GM23338 (cell line): ENCODE results near the gene RNF220. TPM values are rescaled to one million over a fixed set of nuclear protein-coding genes. Genes with fewer than 3 reads are reported as not detected.

Experiments
- ATAC-seq: fragments of 200-7000 bp; cut with Tn5 transposase; 3 replicates; pipeline ENCODE4 v1.9.1; 2020
- DNase-seq: peaks from one replicate; pipeline ENCODE4 v3.0.0-alpha.2; 2015; ENCODE audit warnings: low spot score
- H2AFZ ChIP-seq: fragments of 200-600 bp; sonication (generic); 2 replicates; pipeline ENCODE4 v1.8.0; 2016; ENCODE audit warnings: antibody characterized with exemption, mild to moderate bottlenecking, moderate library complexity
- H3F3A ChIP-seq: fragments of 200-600 bp; sonication (generic); replicated peaks from 2 replicates; pipeline ENCODE4 v1.8.0; 2017; ENCODE audit warnings: antibody characterized with exemption, mixed run types, low read depth
- H3K27ac ChIP-seq: fragments of 200-600 bp; sonication (generic); 2 replicates; pipeline ENCODE4 v1.6.1; 2016; ENCODE audit warnings: low read depth
- H3K27me3 ChIP-seq: fragments of 200-600 bp; sonication (generic); 2 replicates; pipeline ENCODE4 v1.8.0; 2016; ENCODE audit warnings: mild to moderate bottlenecking, mixed run types, moderate library complexity; ENCODE audit not compliant: insufficient read depth
- H3K36me3 ChIP-seq: fragments of 200-600 bp; sonication (generic); 2 replicates; pipeline ENCODE4 v1.8.0; 2016; ENCODE audit warnings: mild to moderate bottlenecking; ENCODE audit not compliant: insufficient read depth
- H3K4me1 ChIP-seq: fragments of 200-600 bp; sonication (generic); 2 replicates; pipeline ENCODE4 v1.8.0; 2016; ENCODE audit warnings: mild to moderate bottlenecking, moderate library complexity; ENCODE audit not compliant: insufficient read depth
- H3K4me2 ChIP-seq: fragments of 200-600 bp; sonication (generic); 2 replicates; pipeline ENCODE4 v1.7.1; 2017; ENCODE audit warnings: mixed run types
- H3K4me3 ChIP-seq: fragments of 200-600 bp; sonication (generic); 2 replicates; pipeline ENCODE4 v1.6.1; 2016; ENCODE audit warnings: mixed run types
- H3K79me2 ChIP-seq: fragments of 200-600 bp; sonication (generic); replicated peaks from 2 replicates; pipeline ENCODE4 v1.8.0; 2017; ENCODE audit warnings: mild to moderate bottlenecking; ENCODE audit not compliant: insufficient read depth
- H3K9me2 ChIP-seq: fragments of 200-600 bp; sonication (generic); 2 replicates; pipeline ENCODE4 v1.8.0; 2017; ENCODE audit not compliant: insufficient read depth
- H4K20me1 ChIP-seq: fragments of 200-600 bp; sonication (generic); replicated peaks from 2 replicates; pipeline ENCODE4 v1.8.0; 2017; ENCODE audit warnings: mild to moderate bottlenecking; ENCODE audit not compliant: insufficient read depth
- H3K27ac Mint-ChIP-seq: 2 replicates; pipeline ENCODE4 v1.8.0; 2020; ENCODE audit warnings: inconsistent platforms, mild to moderate bottlenecking, moderate library complexity, mixed read lengths
- H3K27me3 Mint-ChIP-seq: 3 replicates; pipeline ENCODE4 v1.8.0; 2022; ENCODE audit warnings: low read depth, mild to moderate bottlenecking, moderate library complexity, mixed read lengths, inconsistent platforms; ENCODE audit not compliant: insufficient read depth, poor library complexity
- H3K36me3 Mint-ChIP-seq: 3 replicates; pipeline ENCODE4 v1.8.0; 2021; ENCODE audit warnings: low read depth, mild to moderate bottlenecking, inconsistent platforms, moderate library complexity, mixed read lengths
- H3K4me1 Mint-ChIP-seq: 3 replicates; pipeline ENCODE4 v1.8.0; 2020; ENCODE audit warnings: mild to moderate bottlenecking, inconsistent platforms, mixed read lengths
- H3K4me3 Mint-ChIP-seq: 3 replicates; pipeline ENCODE4 v1.8.0; 2021; ENCODE audit warnings: moderate library complexity, mild to moderate bottlenecking, inconsistent platforms, mixed read lengths
- H3K9me3 Mint-ChIP-seq: 3 replicates; pipeline ENCODE4 v1.8.0; 2020; ENCODE audit warnings: moderate library complexity, mild to moderate bottlenecking, inconsistent platforms, mixed read lengths
- CREB1 ChIP-seq: fragments of 250-450 bp; sonication (Bioruptor Pico); IDR thresholded peaks from 2 replicates; pipeline ENCODE4 v1.5.0; 2020; ENCODE audit warnings: low read depth, mild to moderate bottlenecking, moderate library complexity
- EZH2 ChIP-seq: fragments of 200-600 bp; sonication (generic); IDR thresholded peaks from one replicate; pipeline ENCODE4 v1.8.0; 2017; ENCODE audit warnings: antibody characterized with exemption, mild to moderate bottlenecking, low read depth; ENCODE audit not compliant: unreplicated experiment
- EZH2phosphoT487 ChIP-seq: fragments of 200-600 bp; sonication (generic); IDR thresholded peaks from one replicate; pipeline ENCODE4 v1.8.1; 2018; ENCODE audit warnings: antibody characterized with exemption; ENCODE audit not compliant: unreplicated experiment
- JUNB ChIP-seq: IDR thresholded peaks from one replicate; pipeline ENCODE4 v1.6.1; 2016; ENCODE audit warnings: antibody characterized with exemption; ENCODE audit not compliant: unreplicated experiment
- NANOG ChIP-seq: IDR thresholded peaks from 2 replicates; pipeline ENCODE4 v1.6.1; 2016; ENCODE audit warnings: antibody characterized with exemption, borderline replicate concordance
- POLR2AphosphoS5 ChIP-seq: IDR thresholded peaks from 2 replicates; pipeline ENCODE4 v1.6.1; 2016; ENCODE audit warnings: antibody characterized with exemption, low read depth
- STAT1 ChIP-seq: IDR thresholded peaks from one replicate; pipeline ENCODE4 v1.6.1; 2016; ENCODE audit warnings: antibody characterized with exemption; ENCODE audit not compliant: unreplicated experiment
- ZNF114 ChIP-seq: fragments of 250-450 bp; sonication (Bioruptor Pico); IDR thresholded peaks from 2 replicates; pipeline ENCODE4 v1.5.0; 2020; ENCODE audit warnings: mild to moderate bottlenecking, moderate library complexity
- polyA plus RNA-seq: library from polyadenylated mRNA; unstranded; fragments of >200 nt; fragmentation: Nextera tagmentation; extraction: Ambion mirVana; gene quantifications from 2 replicates; pipeline ENCODE4 v1.2.1, GENCODE V29; 2016
- total RNA-seq: library from RNA; depleted of rRNA; stranded (reverse); fragments of >200 nt; shearing (Covaris generic); gene quantifications from 2 replicates; pipeline ENCODE4 v1.2.3, GENCODE V29; 2014
- TF ChIP-seq, protein P1 (sequence below): fragments of 250-450 bp; sonication (Bioruptor Pico); IDR thresholded peaks from 2 replicates; pipeline ENCODE4 v1.5.0; 2020; ENCODE audit warnings: mild to moderate bottlenecking, moderate library complexity
- TF ChIP-seq, protein P2 (sequence below), 2 experiments: fragments of 200-600 bp in 1 of 2; sonication (generic) in 1 of 2; conservative IDR thresholded peaks; 2 replicates each; pipeline versions ENCODE4 v1.5.1 to v1.6.1; 2016 to 2017; ENCODE audit warnings: antibody characterized with exemption in 2 of 2, low read depth in 2 of 2, mild to moderate bottlenecking in 2 of 2, moderate library complexity in 1 of 2
- TF ChIP-seq, protein P3 (sequence below): IDR thresholded peaks from 2 replicates; pipeline ENCODE4 v1.6.1; 2016; ENCODE audit warnings: antibody characterized with exemption

RNF220 gene
- total and polyA plus RNA-seq, 2 experiments from 2014 or later = 72.8 to 168 TPM

DNA sequence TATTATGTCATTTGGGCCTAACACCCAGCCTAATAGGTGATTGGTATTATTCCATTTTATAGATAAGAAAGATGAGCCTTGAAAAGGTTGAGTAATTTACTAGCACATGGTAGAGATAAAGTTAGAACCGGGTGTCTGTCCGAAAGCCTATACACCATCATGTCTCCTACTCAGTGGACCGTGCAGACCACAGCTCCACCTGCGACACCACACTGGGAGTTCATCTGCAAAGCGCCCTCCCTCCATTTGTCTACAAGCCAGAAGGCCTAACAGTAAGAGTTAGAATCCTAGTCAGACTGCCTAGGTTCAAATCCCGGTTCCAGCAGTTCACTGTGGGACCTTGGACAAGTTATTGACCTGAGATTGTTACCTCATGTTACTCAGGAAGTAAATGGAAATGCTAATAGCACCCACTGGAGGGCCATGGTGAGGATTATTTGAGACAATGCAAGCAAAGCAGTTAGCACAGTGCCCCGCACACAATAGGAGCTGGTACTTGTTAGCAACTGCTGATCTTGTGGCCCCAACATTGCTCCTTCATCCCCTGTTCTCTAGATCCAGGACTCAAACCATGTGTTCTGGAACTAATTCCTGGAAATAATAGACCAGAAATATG, 289.9 kb downstream of the RNF220 start:
- Histone ChIP-seq H4K20me1 (no peaks in the 10 kb centered on the region), H3K27ac (no peak overlapping the region), H3F3A (no peaks in the 10 kb centered on the region), H3K79me2 (no peaks in the 10 kb centered on the region), H2AFZ (no peak overlapping the region), H3K4me2 (no peak overlapping the region), H3K9me2 (no peaks in the 10 kb centered on the region), H3K36me3 (no peaks in the 10 kb centered on the region), H3K4me3 (no peak overlapping the region), H3K4me1 (no peaks in the 10 kb centered on the region), H3K27me3 (no peaks in the 10 kb centered on the region)
- Mint-ChIP-seq H3K9me3 (no peaks in the 10 kb centered on the region), H3K4me3 (no peak overlapping the region), H3K4me1 (no peaks in the 10 kb centered on the region; the same call in 2 of the 3 replicates), H3K36me3 (no peaks in the 10 kb centered on the region), H3K27ac (no peak overlapping the region), H3K27me3 (peaks cover 4% of the 10 kb centered on the region)
- TF ChIP-seq, protein P1, sequence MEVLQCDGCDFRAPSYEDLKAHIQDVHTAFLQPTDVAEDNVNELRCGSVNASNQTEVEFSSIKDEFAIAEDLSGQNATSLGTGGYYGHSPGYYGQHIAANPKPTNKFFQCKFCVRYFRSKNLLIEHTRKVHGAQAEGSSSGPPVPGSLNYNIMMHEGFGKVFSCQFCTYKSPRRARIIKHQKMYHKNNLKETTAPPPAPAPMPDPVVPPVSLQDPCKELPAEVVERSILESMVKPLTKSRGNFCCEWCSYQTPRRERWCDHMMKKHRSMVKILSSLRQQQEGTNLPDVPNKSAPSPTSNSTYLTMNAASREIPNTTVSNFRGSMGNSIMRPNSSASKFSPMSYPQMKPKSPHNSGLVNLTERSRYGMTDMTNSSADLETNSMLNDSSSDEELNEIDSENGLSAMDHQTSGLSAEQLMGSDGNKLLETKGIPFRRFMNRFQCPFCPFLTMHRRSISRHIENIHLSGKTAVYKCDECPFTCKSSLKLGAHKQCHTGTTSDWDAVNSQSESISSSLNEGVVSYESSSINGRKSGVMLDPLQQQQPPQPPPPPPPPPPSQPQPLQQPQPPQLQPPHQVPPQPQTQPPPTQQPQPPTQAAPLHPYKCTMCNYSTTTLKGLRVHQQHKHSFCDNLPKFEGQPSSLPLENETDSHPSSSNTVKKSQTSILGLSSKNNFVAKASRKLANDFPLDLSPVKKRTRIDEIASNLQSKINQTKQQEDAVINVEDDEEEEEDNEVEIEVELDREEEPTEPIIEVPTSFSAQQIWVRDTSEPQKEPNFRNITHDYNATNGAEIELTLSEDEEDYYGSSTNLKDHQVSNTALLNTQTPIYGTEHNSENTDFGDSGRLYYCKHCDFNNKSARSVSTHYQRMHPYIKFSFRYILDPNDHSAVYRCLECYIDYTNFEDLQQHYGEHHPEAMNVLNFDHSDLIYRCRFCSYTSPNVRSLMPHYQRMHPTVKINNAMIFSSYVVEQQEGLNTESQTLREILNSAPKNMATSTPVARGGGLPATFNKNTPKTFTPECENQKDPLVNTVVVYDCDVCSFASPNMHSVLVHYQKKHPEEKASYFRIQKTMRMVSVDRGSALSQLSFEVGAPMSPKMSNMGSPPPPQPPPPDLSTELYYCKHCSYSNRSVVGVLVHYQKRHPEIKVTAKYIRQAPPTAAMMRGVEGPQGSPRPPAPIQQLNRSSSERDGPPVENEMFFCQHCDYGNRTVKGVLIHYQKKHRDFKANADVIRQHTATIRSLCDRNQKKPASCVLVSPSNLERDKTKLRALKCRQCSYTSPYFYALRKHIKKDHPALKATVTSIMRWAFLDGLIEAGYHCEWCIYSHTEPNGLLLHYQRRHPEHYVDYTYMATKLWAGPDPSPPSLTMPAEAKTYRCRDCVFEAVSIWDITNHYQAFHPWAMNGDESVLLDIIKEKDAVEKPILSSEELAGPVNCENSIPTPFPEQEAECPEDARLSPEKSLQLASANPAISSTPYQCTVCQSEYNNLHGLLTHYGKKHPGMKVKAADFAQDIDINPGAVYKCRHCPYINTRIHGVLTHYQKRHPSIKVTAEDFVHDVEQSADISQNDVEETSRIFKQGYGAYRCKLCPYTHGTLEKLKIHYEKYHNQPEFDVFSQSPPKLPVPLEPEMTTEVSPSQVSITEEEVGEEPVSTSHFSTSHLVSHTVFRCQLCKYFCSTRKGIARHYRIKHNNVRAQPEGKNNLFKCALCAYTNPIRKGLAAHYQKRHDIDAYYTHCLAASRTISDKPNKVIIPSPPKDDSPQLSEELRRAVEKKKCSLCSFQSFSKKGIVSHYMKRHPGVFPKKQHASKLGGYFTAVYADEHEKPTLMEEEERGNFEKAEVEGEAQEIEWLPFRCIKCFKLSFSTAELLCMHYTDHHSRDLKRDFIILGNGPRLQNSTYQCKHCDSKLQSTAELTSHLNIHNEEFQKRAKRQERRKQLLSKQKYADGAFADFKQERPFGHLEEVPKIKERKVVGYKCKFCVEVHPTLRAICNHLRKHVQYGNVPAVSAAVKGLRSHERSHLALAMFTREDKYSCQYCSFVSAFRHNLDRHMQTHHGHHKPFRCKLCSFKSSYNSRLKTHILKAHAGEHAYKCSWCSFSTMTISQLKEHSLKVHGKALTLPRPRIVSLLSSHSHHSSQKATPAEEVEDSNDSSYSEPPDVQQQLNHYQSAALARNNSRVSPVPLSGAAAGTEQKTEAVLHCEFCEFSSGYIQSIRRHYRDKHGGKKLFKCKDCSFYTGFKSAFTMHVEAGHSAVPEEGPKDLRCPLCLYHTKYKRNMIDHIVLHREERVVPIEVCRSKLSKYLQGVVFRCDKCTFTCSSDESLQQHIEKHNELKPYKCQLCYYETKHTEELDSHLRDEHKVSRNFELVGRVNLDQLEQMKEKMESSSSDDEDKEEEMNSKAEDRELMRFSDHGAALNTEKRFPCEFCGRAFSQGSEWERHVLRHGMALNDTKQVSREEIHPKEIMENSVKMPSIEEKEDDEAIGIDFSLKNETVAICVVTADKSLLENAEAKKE (CRISPR knock-in tag) = no peak
- TF ChIP-seq CREB1 (CRISPR knock-in tag) = no peak
- no peak for TF ChIP-seq EZH2
- TF ChIP-seq, protein P2, sequence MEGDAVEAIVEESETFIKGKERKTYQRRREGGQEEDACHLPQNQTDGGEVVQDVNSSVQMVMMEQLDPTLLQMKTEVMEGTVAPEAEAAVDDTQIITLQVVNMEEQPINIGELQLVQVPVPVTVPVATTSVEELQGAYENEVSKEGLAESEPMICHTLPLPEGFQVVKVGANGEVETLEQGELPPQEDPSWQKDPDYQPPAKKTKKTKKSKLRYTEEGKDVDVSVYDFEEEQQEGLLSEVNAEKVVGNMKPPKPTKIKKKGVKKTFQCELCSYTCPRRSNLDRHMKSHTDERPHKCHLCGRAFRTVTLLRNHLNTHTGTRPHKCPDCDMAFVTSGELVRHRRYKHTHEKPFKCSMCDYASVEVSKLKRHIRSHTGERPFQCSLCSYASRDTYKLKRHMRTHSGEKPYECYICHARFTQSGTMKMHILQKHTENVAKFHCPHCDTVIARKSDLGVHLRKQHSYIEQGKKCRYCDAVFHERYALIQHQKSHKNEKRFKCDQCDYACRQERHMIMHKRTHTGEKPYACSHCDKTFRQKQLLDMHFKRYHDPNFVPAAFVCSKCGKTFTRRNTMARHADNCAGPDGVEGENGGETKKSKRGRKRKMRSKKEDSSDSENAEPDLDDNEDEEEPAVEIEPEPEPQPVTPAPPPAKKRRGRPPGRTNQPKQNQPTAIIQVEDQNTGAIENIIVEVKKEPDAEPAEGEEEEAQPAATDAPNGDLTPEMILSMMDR (conservative IDR thresholded peaks at IDR 0.05; ENCODE audit: low read depth in 2 of 2) = no peak
- no peak for TF ChIP-seq POLR2AphosphoS5
- no peak for TF ChIP-seq STAT1
- TF ChIP-seq NANOG = no peak
- TF ChIP-seq JUNB = no peak
- no peak for TF ChIP-seq EZH2phosphoT487
- TF ChIP-seq, protein P3, sequence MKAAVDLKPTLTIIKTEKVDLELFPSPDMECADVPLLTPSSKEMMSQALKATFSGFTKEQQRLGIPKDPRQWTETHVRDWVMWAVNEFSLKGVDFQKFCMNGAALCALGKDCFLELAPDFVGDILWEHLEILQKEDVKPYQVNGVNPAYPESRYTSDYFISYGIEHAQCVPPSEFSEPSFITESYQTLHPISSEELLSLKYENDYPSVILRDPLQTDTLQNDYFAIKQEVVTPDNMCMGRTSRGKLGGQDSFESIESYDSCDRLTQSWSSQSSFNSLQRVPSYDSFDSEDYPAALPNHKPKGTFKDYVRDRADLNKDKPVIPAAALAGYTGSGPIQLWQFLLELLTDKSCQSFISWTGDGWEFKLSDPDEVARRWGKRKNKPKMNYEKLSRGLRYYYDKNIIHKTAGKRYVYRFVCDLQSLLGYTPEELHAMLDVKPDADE = no peak
- TF ChIP-seq ZNF114 (CRISPR knock-in tag) = no peak
- ATAC-seq (0 out of 3 replicates have a peak, but pooled peaks have one; percentile 25), DNase-seq (no peak)
